NCI-H187 (cell line): ENCODE results near the gene GRIA1.
A peak's percentile ranks its signal among the peaks of the same experiment; 100 is the strongest.
"Not testable (repeated sequence)": the region's sequence is repeated elsewhere in the genome, so short reads cannot be mapped to it uniquely, and the experiment has no call there.

Source experiments
- DNase-seq, 2 experiments: peaks; one replicate each; lab custom pipeline; 2025; lab: John Stamatoyannopoulos, UW

Gene GRIA1

GRCh38 chr5:153718713-153719112 is 228.2 kb downstream of the GRIA1 start:
- no peak for DNase-seq

GRCh38 chr5:153719324-153719723 is 228.9 kb downstream of the GRIA1 start:
- DNase-seq, result no peak

GRCh38 chr5:153723022-153723610 is 232.6 kb downstream of the GRIA1 start:
- DNase-seq, result not testable (repeated sequence)

- DNase-seq, result no peak
Observed at GRCh38 chr5:153742060-153742459, 251.6 kb downstream of the GRIA1 start.

- DNase-seq, result no peak
Observed at GRCh38 chr5:153744751-153745150, 254.3 kb downstream of the GRIA1 start.

GRCh38 chr5:153745778-153746395 is 255.4 kb downstream of the GRIA1 start:
- DNase-seq, result no peak

- DNase-seq, result no peak
Observed at GRCh38 chr5:153746440-153746839, 256.0 kb downstream of the GRIA1 start.

GRCh38 chr5:153748823-153749222 is 258.4 kb downstream of the GRIA1 start:
- DNase-seq, result no peak

- DNase-seq, result peak; percentile 24 to 79
Observed at GRCh38 chr5:153749960-153750359, 259.5 kb downstream of the GRIA1 start.

GRCh38 chr5:153751251-153751650 is 260.8 kb downstream of the GRIA1 start:
- DNase-seq, result no peak

GRCh38 chr5:153752890-153753289 is 262.4 kb downstream of the GRIA1 start:
- no peak for DNase-seq

- DNase-seq, result no peak
Observed at GRCh38 chr5:153753645-153754432, 263.4 kb downstream of the GRIA1 start.

- DNase-seq, result no peak
Observed at GRCh38 chr5:153755913-153756500, 265.5 kb downstream of the GRIA1 start.

- no peak for DNase-seq
Observed at GRCh38 chr5:153756540-153756939, 266.1 kb downstream of the GRIA1 start.

GRCh38 chr5:153765987-153766386 is 275.5 kb downstream of the GRIA1 start:
- no peak for DNase-seq

GRCh38 chr5:153767221-153768188 is 277.0 kb downstream of the GRIA1 start:
- DNase-seq, result no peak

GRCh38 chr5:153770066-153770465 is 279.6 kb downstream of the GRIA1 start:
- no peak for DNase-seq

- no peak for DNase-seq
Observed at GRCh38 chr5:153774686-153775085, 284.2 kb downstream of the GRIA1 start.

- no peak for DNase-seq
Observed at GRCh38 chr5:153775923-153776322, 285.5 kb downstream of the GRIA1 start.

GRCh38 chr5:153777681-153778581 is 287.5 kb downstream of the GRIA1 start:
- DNase-seq, result no peak

GRCh38 chr5:153779836-153780235 is 289.4 kb downstream of the GRIA1 start:
- DNase-seq, result no peak
